ENCODE results near the gene FGFR2.

FGFR2 gene

GRCh38 chr10:121497513-121498470, 100.5 kb downstream of the FGFR2 start:
- no peak for DNase-seq (ENCODE audit: low read depth in 2 of 2, low spot score in 1 of 2)

GRCh38 chr10:121495719-121496118, 102.5 kb downstream of the FGFR2 start:
- no peak for DNase-seq (ENCODE audit: low read depth in 2 of 2, low spot score in 1 of 2)

- DNase-seq (ENCODE audit: low read depth in 2 of 2, low spot score in 1 of 2), result no peak
Measured at GRCh38 chr10:121494296-121494695, 103.9 kb downstream of the FGFR2 start.

GRCh38 chr10:121493521-121493920, 104.7 kb downstream of the FGFR2 start:
- DNase-seq (ENCODE audit: low read depth in 2 of 2, low spot score in 1 of 2), result no peak

- DNase-seq (ENCODE audit: low read depth in 2 of 2, low spot score in 1 of 2), result no peak
Measured at GRCh38 chr10:121490871-121491519, 107.2 kb downstream of the FGFR2 start.

GRCh38 chr10:121485436-121486139, 112.7 kb downstream of the FGFR2 start:
- no peak for DNase-seq (ENCODE audit: low read depth in 2 of 2, low spot score in 1 of 2)

- no peak for DNase-seq (ENCODE audit: low read depth in 2 of 2, low spot score in 1 of 2)
Measured at GRCh38 chr10:121484816-121485215, 113.4 kb downstream of the FGFR2 start.

- DNase-seq (ENCODE audit: low read depth in 2 of 2, low spot score in 1 of 2), result no peak
Measured at GRCh38 chr10:121484401-121484800, 113.8 kb downstream of the FGFR2 start.

GRCh38 chr10:121481180-121481579, 117.1 kb downstream of the FGFR2 start:
- no peak for DNase-seq (ENCODE audit: low read depth in 2 of 2, low spot score in 1 of 2)

GRCh38 chr10:121478556-121478955, 119.7 kb downstream of the FGFR2 start:
- DNase-seq (ENCODE audit: low read depth in 2 of 2, low spot score in 1 of 2), result no peak

GRCh38 chr10:121469797-121470606, 128.2 kb downstream of the FGFR2 start:
- DNase-seq (ENCODE audit: low read depth in 2 of 2, low spot score in 1 of 2), result no peak

- DNase-seq (ENCODE audit: low read depth in 2 of 2, low spot score in 1 of 2), result no peak
Measured at GRCh38 chr10:121468726-121469125, 129.5 kb downstream of the FGFR2 start.

GRCh38 chr10:121466424-121466823, 131.8 kb downstream of the FGFR2 start:
- DNase-seq (ENCODE audit: low read depth in 2 of 2, low spot score in 1 of 2), result no peak

- DNase-seq (ENCODE audit: low read depth in 2 of 2, low spot score in 1 of 2), result no peak
Measured at GRCh38 chr10:121465215-121465614, 133.0 kb downstream of the FGFR2 start.

- no peak for DNase-seq (ENCODE audit: low read depth in 2 of 2, low spot score in 1 of 2)
Measured at GRCh38 chr10:121464517-121464916, 133.7 kb downstream of the FGFR2 start.

GRCh38 chr10:121462955-121463354, 135.3 kb downstream of the FGFR2 start:
- DNase-seq (ENCODE audit: low read depth in 2 of 2, low spot score in 1 of 2), result no peak

- no peak for DNase-seq (ENCODE audit: low read depth in 2 of 2, low spot score in 1 of 2)
Measured at GRCh38 chr10:121462281-121462680, 136.0 kb downstream of the FGFR2 start.

- no peak for DNase-seq (ENCODE audit: low read depth in 2 of 2, low spot score in 1 of 2)
Measured at GRCh38 chr10:121461307-121461706, 136.9 kb downstream of the FGFR2 start.

- no peak for DNase-seq (ENCODE audit: low read depth in 2 of 2, low spot score in 1 of 2)
Measured at GRCh38 chr10:121460733-121461132, 137.5 kb downstream of the FGFR2 start.

GRCh38 chr10:121459622-121460453, 138.4 kb downstream of the FGFR2 start:
- DNase-seq (ENCODE audit: low read depth in 2 of 2, low spot score in 1 of 2), result no peak

All from stimulated activated CD8-positive, alpha-beta memory T cell treated with anti-CD3 and anti-CD28 coated beads, Interleukin-4, amount 100 ng/mL, for 1 hour (primary cell).